NCI-H1694 treated with DMSO at 0.1 percent for 48 hours (cell line): ENCODE data around the gene SEMA4A.
"Not testable (repeated sequence)": the region's sequence is repeated elsewhere in the genome, so short reads cannot be mapped to it uniquely, and the experiment has no call there.

ENCODE experiments used
- DNase-seq: peaks from one replicate; lab custom pipeline; 2025; lab: John Stamatoyannopoulos, UW

SEMA4A gene

DNA sequence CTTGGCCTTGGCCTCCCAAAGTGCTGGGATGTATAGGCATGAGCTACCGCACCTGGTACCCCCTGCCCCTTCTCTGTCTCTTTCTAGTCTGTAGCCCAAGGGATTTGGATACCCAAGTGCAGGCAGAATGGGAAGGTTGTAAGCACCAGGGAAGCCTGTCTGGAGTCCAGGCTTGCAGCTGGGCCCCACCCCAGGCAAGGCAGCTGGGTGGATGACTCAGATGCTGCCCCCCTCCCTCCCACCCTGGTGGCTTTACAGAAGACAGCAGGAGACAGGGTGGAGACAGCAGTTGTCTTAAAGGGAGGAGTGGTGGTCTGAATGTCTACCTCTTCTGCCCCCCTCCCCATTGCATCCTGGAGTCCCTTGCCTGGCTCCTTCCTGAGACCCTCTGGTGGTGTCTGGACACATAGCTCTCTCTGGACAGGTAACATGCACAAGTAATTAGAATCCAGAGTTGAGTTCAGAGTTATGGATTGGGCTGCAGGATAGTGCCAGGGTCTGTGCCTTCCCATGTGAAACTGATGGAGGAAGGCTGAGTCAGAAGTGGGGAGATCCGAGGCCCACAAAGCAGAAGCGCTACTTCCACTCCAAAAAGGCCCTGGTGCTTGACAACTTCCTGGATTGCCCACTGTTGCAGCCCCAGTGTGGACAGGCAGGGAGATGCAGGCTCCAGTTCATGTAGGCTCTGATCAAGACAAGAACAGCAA, 33.7 kb upstream of the SEMA4A start:
- DNase-seq, result no peak

DNA sequence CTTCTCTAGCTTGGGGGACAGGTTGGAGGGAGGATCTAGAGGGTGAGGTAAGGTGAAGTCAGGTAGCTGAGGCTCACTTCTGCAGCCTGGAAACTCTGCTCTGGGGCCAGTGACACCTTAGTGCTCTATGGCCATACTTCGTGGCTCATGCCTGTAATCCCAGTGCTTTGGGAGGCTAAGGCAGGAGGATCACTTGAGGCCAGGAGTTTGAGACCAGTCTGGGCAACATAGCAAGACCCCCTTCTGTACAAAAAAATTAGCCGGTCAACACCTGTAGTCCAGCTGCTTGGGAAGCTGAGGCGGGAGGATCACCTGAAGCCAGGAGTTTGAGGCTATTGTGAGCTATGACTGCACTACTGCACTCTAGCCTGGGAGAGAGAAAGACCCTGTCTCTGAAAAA, 33.1 kb upstream of the SEMA4A start:
- DNase-seq, result no peak

DNA sequence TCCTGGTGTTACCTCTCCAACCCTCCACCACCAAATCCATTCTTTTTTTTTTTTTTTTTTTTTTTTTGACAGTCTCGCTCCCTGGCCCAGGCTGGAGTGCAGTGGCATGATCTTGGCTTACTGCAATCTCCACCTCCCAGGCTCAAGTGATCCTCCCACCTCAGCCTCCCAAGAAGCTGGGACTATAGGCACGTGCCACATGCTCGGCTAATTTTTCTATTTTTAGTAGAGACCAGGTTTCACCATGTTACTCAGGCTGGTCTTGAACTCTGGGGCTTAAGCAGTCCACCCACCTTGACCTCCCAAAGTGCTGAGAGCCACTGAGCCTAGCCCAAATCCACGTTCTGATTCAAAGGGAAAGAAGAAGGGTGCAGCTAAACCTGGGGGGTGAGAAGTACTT, 32.4 kb upstream of the SEMA4A start:
- not testable (repeated sequence) for DNase-seq

DNA sequence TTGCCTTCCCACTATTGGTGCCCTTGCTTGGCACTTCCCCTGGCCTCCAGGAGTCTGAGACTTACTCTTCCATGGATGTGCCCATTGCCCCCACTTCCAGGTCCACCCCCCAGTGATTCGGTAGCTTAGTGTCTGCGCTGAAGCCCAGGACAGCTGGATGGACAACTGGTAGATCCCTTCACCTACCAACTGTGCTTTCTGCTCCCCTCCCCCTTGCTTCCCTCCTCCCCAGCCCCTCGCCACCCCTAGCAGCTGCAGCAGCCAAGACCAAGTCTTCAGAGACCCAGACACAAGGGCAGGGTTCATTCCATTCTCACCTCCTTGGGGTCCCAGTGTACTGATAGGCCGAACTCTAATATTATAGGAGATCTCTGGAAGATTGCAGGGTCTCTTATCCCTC, 31.9 kb upstream of the SEMA4A start:
- no peak for DNase-seq

DNA sequence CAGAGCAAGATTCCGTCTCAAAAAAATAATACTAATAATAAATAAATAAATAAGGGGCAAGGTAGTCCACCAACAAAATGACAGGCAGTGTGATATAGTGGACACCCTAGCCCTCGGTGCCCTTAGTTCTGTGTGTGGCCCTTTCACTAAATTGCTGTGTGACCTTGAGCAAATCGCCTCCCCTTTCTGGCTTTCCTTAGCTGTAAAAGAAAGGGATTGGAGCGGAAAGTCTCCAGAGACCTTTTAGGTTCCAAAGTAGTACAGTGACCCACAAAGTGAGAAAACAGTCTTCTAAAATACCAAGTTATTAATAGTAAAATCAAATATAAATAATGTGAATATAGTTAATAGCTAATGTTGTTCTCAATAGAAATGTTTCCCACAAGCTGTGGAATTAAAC, 31.3 kb upstream of the SEMA4A start:
- no peak for DNase-seq

DNA sequence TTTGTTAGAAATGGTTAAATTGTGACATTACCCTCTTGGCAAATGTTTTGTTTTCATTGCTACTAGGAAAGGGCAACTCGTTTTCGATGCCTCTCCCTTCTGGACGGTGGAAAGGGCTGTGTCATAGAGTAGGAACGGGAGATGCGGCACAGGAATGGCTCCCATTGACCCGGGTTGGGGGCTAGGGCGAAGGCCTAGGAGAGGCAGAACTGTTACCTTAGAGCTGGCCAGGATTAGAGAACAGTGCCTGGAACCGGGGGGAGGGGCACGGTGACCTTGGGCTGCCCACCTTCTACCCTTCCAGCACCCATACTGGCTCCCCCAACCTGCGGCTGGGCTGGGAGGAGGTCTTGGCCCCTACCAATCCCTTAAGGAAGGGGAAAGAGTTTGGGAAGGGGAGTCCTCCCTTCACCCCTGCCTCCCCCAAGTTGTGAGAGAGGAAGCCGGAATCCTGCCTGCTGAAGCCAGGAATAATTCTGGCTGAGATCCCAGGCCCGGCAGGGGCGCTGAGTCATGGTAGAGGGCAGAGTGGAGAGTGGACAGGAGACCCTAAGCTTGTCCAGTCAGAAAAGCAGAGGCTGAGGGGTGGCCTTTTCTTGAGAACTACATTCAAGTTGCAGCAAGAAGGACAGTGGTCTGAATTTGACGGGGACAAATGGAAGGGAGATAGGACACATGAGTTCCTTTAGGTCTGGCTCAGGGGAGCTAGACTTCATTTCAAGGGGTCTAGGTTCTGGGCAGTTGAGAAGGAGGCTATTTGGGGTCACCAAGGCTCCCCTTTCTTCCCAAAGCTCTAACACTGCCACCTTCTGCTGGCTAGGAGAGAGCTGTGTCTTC, 30.6 kb upstream of the SEMA4A start:
- peak; percentile 29 for DNase-seq

DNA sequence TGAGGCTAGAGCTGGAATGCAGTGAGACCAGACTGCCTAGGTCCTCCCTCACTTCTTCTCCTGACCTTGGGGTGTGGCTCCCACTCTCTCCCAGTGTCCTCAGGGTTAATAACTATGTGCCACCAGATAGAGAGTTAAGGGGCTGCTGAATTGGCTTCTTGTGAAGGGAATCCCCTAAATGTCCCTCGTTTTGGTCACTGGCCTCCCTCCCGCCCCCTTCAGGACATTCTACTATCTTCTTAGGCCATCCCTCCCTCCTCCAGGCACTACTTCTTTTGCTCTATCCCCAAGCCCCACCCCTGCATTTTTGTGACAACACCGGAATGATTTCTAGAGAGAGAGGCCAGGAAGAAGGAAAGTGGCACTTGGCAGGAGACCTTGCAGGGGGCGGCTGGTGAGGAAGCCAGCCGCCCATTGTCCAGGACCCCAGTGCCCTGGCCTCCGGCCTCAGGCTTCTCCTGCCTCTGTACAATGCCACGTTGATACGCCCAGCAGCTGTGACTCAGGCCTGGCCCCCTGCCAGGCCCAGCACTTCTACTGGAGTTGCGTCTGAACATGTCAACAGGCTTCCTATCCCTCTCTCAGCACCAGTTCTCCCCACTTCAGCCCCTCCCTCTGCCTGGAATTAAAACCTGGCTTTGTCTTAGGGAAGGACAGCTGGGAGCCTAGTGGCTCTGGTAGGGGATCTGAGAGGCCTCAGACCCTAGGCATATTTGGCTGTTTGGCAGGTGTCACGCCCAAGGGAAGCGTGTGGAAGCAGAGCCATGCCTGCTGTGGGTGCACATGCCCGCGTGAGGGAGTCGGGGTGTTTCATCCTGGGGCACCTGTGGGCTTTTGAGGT, 29.8 kb upstream of the SEMA4A start:
- peak; percentile 99 for DNase-seq

DNA sequence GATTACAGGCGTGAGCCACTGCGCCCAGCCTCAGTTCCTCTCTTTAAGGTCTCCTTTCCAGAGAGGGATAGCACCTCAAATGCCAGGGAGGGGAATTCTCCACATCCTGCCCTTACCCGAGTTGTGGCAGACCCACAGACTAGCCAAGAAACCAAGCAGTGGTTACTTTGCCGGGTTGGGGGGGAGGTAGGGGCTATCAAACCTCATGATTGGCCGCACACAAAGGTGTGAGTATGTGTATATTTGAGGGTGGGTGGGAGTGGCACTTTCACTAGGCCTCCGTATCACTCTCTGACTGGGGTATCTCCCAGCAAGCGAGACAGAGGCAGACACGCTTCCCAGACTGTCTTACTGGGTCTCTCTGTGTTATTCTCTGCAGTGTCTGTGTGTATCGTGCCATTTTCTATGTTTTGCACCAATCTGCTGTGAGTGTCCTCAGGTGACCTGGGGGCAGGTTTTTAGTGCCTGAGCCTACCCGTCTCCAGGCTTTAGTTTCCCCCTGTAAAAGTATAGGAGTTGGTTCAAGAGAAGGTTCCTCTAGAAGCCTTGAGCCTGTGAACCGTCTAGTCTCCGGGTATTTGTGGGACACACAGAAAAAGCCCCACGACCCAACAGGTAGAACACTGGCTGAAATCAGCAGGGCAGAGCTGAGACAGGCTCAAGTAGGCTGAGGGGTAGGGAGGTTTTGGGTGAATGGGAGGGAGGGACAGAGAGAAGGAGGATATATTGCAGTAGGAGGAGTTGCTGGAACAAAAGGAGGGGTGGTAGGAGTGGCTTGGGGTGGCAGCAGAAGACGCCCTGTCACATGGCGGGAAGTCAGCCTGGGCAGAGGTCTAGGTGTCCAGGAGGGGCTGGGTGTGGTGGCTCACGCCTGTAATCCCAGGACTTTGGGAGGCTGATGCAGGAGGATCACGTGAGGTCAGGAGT, 28.6 kb upstream of the SEMA4A start:
- peak; percentile 69 for DNase-seq

DNA sequence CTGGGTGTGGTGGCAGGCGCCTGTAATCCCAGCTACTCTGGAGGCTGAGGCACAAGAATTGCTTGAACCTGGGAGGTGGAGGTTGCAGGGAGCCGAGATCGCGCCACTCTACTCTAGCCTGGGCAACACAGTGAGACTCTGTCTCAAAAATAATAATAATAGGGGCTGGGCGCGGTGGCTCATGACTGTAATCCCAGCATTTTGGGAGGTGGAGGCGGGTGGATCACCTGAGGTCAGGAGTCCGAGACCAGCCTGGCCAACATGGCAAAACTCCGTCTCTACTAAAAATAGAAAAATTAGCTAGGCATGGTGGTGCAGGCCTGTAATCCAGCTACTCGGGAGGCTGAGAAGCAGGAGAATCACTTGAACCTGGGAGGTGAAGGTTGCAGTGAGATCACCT, 27.8 kb upstream of the SEMA4A start:
- not testable (repeated sequence) for DNase-seq

DNA sequence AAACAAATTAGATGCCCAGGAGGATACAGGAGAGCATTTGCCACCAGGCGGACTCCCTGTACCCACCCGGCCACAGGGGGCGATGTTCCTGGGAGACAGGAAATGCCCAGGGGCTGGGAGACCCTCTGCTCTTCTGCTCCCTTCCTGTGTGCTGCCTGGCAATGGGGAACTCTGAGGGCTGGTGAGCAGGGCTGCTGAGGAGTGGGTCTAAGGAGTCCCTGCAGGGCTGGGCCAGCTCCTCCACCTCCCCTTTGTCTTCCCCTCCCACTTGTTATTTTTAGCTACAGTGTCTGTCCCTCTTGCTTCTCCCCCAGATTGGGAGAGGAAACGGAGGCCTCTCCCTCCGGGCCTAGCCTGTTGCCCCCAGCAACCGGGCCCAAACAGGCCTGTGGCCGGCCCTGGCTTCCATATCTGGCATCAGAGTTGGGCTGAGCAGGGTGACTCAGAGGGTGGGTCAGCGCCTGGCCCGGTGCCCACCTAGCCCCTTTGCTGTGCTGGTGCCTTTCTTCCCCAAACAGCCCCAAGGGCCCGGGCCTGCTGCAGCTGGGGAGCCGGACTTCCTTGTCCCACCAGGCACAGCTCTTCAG, 27.2 kb upstream of the SEMA4A start:
- peak; percentile 85 for DNase-seq

DNA sequence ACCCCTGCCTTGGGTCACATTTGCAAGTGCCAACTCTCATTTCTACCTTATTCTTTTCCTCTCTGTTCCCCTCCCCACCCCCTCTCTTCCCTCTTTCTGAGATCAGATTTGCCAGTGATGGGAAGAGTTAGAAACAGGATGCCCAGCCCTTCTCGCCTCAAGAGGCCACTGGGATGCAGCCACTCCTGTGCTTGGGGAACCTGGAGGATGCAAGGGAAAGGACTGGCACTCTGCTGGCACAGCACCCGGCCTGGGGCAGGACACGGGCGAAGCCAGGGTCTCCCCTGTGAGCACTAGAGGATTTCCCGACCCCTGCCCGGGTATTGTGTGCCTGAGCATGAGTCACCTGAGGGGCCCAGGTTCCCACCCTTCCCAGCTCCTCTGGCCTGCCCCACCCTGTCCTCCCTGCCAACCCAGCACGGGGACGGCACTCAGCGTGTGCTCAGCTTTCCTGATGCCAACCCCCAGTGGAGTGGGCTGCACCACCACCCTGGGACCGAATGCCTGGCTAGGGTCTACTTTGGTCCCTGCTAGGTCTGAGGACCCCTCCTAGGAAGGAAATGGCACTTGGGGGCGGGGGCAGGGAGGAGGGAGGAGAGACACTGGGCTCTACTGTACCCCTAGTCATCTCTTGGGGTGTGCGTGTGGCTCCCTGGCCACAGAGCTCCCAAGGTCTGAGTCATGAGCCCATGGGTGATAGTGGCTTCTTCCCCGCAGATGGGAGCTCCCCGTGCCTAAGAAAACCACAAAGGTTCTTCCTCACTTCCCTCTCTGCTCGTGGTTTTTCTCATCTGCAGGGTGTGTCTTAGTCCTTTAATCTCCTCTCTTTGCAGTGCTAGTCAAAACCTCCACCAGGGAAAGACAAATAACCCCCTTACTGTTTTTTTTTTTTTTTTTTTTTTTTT, 26.5 kb upstream of the SEMA4A start:
- no peak for DNase-seq

DNA sequence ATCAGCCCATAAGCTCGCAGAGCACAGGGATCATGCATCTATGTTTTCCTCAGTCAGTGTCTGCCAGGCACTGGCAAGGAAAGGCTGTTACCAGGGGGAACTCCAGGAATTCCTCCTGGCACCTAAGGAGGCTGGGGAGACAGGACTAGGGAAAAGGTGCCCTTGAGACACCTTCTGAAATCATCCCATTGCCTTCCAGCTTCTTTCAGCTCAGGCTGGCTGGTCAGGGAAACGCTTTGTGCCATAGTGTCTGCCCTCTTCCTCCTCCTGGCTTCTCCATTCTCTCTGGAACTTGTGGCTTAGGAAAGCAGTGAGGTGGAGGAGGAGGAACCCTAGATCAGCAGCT, 25.1 kb upstream of the SEMA4A start:
- no peak for DNase-seq

DNA sequence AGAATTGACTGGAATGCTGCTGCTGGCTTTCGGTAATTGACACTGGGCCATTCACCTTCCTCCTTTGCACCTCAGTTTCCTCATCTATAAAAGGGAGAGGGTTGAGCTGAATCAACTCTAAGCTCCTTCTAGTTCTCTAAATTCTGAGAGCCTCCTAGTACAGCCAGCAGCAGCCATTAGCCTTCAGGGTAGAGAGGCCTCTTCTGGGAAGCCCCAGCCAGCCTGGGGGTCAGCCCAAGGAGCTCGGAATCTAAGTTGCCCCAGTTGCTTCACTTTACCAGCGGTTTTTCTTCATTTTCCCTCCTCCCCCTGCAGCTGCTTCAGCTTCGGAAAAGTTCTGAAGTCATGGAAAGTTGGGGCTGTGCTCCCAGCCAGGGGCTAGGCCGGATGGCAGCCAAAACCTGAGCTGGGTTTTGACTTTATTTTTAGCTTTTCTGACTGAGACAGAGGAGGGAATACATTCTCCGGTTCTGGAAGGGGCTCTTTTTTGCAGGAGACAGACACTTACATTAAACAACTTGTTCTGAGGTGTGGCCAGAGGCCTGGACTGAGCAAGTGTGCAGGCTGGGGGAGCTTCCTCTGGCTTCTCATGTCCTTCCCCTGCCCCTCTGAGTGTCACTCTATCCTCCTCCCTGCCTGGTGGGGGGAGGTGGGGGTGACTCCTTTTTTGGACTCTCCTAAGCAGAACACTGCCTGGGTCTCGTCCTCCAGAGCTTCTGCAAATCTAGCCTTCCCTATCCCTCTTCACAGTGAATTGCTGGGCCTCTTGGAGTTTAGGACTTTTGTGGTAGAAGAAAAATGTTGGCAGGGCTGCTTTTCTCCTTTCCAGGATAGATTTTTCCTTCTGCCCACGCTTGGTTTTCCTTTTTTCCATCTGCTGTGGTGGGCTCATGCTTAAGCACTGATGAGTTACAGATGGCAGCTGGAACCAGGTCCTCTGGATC, 24.5 kb upstream of the SEMA4A start:
- peak; percentile 34 for DNase-seq

DNA sequence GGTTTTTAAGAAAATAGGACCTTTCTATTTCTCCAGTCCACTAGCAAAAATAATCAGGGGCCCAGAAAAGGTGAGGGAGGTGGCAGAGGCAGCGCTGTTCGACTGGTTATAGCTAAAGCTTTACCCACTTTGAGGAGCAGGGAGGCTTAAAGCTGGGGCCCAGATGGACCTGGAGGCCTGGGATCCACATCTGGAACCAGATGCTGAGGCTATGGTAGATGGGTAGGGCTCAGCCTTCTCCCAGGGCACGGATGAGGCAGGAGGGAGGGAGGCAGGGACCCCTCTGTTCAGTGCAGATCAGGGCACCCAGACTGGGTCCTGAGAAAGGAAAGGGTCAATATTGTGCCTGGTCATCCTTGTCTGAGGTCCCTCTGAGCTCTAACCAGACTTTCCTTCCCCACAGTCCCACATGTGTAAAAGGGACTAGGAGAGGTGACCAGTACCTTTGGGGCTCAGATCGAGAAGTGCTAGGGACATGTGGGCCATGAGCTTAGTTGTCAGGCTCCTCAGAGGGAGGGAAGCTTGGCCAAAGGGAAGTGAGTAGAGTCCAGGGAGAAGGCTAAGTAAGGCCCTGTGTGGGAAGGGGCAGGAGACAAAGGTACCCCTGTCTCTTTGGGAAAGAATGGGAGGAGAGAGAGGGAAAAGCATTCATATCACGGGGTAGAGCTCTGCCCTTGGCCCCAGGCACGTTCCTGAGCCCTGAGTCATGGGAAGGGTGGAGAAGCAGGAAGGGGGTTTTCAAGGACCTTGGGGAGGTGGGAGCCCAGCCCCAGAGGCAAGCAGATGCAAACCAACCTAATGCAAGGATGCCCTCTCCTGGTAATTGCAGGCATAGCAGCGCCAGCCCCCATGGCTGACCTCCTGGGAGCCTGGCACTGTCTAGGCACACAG, 23.5 kb upstream of the SEMA4A start:
- peak; percentile 88 for DNase-seq

DNA sequence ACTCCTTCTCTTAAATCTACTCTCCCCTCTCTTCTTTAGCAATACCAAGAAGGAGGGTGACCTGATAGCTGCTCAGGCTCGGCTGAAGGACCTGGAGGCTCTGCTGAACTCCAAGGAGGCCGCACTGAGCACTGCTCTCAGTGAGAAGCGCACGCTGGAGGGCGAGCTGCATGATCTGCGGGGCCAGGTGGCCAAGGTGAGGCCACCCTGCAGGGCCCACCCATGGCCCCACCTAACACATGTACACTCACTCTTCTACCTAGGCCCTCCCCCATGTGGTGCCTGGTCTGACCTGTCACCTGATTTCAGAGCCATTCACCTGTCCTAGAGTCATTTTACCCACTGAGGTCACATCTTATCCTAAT, 22.8 kb upstream of the SEMA4A start:
- DNase-seq, result no peak

DNA sequence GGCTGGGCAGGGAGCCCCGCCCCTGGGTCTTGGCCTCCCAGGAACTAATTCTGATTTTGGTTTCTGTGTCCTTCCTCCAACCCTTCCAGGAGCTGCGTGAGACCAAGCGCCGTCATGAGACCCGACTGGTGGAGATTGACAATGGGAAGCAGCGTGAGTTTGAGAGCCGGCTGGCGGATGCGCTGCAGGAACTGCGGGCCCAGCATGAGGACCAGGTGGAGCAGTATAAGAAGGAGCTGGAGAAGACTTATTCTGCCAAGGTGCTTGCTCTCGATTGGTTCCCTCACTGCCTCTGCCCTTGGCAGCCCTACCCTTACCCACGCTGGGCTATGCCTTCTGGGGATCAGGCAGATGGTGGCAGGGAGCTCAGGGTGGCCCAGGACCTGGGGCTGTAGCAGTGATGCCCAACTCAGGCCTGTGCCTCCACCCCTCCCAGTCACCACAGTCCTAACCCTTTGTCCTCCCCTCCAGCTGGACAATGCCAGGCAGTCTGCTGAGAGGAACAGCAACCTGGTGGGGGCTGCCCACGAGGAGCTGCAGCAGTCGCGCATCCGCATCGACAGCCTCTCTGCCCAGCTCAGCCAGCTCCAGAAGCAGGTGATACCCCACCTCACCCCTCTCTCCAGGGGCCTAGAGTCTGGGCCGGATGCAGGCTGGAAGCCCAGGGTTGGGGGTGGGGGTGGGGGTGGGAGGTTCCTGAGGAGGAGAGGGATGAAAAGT, 18.5 kb upstream of the SEMA4A start:
- DNase-seq, result no peak
